Tibial nerve (tissue), 4 donors: Measurements from ENCODE around the gene PLLP. TPM values are rescaled to one million over a fixed set of nuclear protein-coding genes. Genes with fewer than 3 reads are reported as not detected.
"Not testable (repeated sequence)": the region's sequence is repeated elsewhere in the genome, so short reads cannot be mapped to it uniquely, and the experiment has no call there.

Experiments
- DNase-seq, 2 donors: peaks; one replicate each; pipeline ENCODE4 v3.0.0-alpha.2; 2019; ENCODE audit warnings: low spot score in 2 of 2
- H3K27ac ChIP-seq, 4 donors: fragments of 200-600 bp; sonication (generic) in 3 of 4; one replicate each; pipeline ENCODE4 v1.5.1; 2017 to 2019; ENCODE audit warnings: mild to moderate bottlenecking in 1 of 4
- H3K27me3 ChIP-seq, 2 donors: fragments of 200-600 bp; sonication (generic) in 1 of 2; one replicate each; pipeline versions ENCODE4 v1.5.1 to v1.6.0; 2017 to 2019
- H3K36me3 ChIP-seq, 3 donors: fragments of 200-600 bp; sonication (generic); one replicate each; pipeline ENCODE4 v1.5.1; 2018 to 2019
- H3K4me1 ChIP-seq, 4 donors: fragments of 200-600 bp; sonication (generic) in 3 of 4; one replicate each; pipeline ENCODE4 v1.5.1; 2017 to 2019
- H3K4me3 ChIP-seq, 4 donors: fragments of 200-600 bp; sonication (generic) in 3 of 4; one replicate each; pipeline ENCODE4 v1.5.1; 2017 to 2019; ENCODE audit warnings: mild to moderate bottlenecking in 1 of 4, moderate library complexity in 1 of 4
- H3K9me3 ChIP-seq, 4 donors: fragments of 200-600 bp; sonication (generic) in 3 of 4; one replicate each; pipeline ENCODE4 v1.5.1; 2017 to 2019
- CTCF ChIP-seq, 5 experiments: fragments of 200-600 bp in 3 of 5; fragments of 450-650 bp in 2 of 5; sonication (generic) in 3 of 5; IDR thresholded peaks; one replicate each; pipeline ENCODE4 v1.5.1; 2016 to 2019; ENCODE audit warnings: antibody characterized with exemption in 5 of 5, mild to moderate bottlenecking in 3 of 5, moderate library complexity in 2 of 5
- EP300 ChIP-seq, 2 donors: sonication (generic); formaldehyde crosslinking; IDR thresholded peaks; one replicate each; pipeline ENCODE4 v1.6.1; 2017; ENCODE audit warnings: antibody characterized with exemption in 2 of 2, mild to moderate bottlenecking in 1 of 2
- POLR2A ChIP-seq, 2 donors: fragments of 450-650 bp; IDR thresholded peaks; one replicate each; pipeline ENCODE4 v1.6.1; 2017; ENCODE audit warnings: antibody characterized with exemption in 2 of 2, mild to moderate bottlenecking in 2 of 2, moderate library complexity in 2 of 2
- WGBS, 2 donors: methylation state at CpG; one replicate each; pipeline ENCODE4 v1.1.5; 2018; 5-methylcytosine and 5-hydroxymethylcytosine counted together
- total RNA-seq, 4 donors: library from RNA; depleted of rRNA; stranded (reverse); fragments of >200 nt; gene quantifications; one replicate each; pipeline ENCODE4 v1.1.0, GENCODE V29; 2016

PLLP gene
- total RNA-seq, 4 donors from 2014 or later: 162 to 363 (median 321) TPM

DNA sequence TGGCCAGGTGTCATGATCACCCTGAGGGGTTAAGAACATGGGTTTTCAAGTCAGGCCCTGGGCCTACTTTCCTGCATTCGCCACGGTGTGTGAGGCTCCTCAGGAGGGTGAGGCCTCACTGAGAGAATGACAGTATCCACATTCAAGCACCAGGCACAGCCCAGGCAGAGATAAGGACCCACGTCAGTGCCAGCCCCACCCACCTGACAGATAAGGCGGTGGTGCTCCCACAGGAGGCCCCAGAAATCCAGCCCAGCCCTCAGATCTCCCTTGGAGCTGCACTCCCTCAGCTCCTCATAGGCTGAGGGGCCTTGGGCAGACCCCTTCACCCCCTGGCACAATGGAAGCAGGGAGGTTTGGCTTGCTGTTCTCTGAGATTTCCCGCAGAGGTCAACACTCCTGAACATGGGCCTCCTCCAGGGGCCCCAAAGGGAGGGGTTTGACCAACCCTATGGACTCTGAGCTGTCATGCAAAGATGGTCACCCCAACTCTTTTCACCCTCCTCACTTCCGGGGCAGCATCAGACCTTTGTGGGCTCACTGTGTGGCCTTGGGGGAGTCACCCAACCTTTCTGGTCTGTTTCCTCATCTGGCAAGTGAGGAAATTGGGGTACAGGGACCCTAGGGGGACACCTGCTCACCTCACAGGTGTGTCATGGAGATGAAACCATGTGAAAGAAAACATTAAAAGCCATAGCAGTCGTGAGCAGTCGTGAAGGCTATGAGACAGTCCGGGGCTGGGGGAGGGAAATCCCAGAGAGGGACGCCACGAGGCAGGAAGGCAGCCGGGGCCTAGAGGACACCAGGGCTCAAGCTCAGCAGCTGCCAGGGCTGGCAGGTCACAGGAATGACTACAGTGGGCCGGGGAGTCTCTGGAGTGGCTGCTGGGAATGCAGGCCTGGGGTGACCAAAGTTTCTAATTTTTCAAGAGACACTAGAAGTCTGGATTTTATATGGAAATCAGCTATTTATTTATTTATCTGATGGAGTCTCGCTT lies 15.4 kb downstream of the PLLP start:
- TF ChIP-seq POLR2A (IDR thresholded peaks at IDR 0.05) (no peak), CTCF (IDR thresholded peaks at IDR 0.05) (no peak), EP300 (IDR thresholded peaks at IDR 0.05) (no peak)
- H3K27me3 ChIP-seq: no peaks in the 10 kb centered on the region
- 46 to 55% methylated on average over 12 to 13 of the region's 14 CpGs for WGBS, 2 donors
- H3K36me3 ChIP-seq: no peaks in the 10 kb centered on the region
- no peak overlapping the region for H3K4me3 ChIP-seq
- peak overlapping the region; percentile 62 to 92 (median 84) for H3K27ac ChIP-seq
- no peak for DNase-seq
- H3K9me3 ChIP-seq: no peaks in the 10 kb centered on the region
- peaks cover 6 to 92% (median 34%) of the 10 kb centered on the region in 4 donors for H3K4me1 ChIP-seq

GRCh38 chr16:57267343-57267742 lies 17.1 kb downstream of the PLLP start:
- 33 to 37% methylated on average over 2 of the region's 2 CpGs for WGBS, 2 donors
- DNase-seq, H3K4me3 ChIP-seq, H3K9me3 ChIP-seq, H3K27me3 ChIP-seq, H3K36me3 ChIP-seq: not testable (repeated sequence)
- peak overlapping the region; percentile 53 to 92 (median 84) for H3K27ac ChIP-seq
- H3K4me1 ChIP-seq: peaks cover 6 to 92% (median 38%) of the 10 kb centered on the region in 4 donors

DNA sequence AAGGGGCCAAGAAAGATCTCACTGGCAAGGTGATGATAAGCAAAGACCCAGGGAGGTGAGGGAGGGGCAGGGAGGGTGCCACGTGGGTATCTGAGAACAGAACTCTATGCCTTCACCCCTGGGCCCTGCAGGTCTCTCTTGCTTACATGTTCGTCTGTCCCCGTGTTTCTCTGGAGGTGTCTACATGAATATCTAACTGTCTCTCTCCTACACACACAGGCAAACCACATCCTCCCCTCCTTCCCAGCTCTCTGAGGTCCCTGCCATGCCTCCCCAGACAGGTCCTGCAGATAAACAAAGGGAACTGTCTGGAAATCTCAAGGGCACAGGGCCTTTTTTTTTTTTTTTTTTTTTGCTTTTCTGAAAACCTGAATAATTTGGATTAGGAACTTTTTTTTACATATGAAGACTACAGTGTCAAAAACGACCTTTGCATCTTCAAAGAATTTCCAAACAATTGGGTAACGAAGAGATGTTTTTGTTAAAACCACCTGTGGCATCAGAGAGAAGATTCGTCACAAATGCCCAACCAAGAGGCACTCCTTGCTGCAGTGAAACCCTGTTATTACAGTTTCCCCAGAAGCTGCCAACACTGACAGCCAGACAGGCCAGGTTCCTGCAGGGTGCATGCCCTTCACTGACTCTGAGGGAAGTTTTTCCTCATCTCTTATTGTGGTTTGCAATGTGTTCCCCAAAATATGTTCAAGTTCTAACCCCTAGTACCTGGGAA lies 17.8 kb downstream of the PLLP start:
- no peak for TF ChIP-seq CTCF (IDR thresholded peaks at IDR 0.05)
- no peak for TF ChIP-seq EP300 (IDR thresholded peaks at IDR 0.05)
- TF ChIP-seq POLR2A (IDR thresholded peaks at IDR 0.05): no peak
- H3K27ac ChIP-seq: peak overlapping the region; percentile 53 to 92 (median 84)
- WGBS, 2 donors: 41% methylated on average over 6 of the region's 6 CpGs

GRCh38 chr16:57265850-57266530 lies 18.5 kb downstream of the PLLP start:
- Histone ChIP-seq H3K27ac (peak overlapping the region; percentile 53 to 92 (median 84)), H3K4me1 (peaks cover 6 to 90% (median 43%) of the 10 kb centered on the region in 4 donors), H3K27me3 (no peaks in the 10 kb centered on the region), H3K4me3 (peak overlapping the region in 3 of 4 donors; percentile 0 to 29 (median 19)), H3K9me3 (no peaks in the 10 kb centered on the region), H3K36me3 (no peaks in the 10 kb centered on the region)
- peak; percentile 24 to 37 for DNase-seq
- TF ChIP-seq CTCF (IDR thresholded peaks at IDR 0.05) (no peak), EP300 (IDR thresholded peaks at IDR 0.05) (peak in 1 of 2 donors; percentile 59), POLR2A (IDR thresholded peaks at IDR 0.05) (peak in 1 of 2 donors; percentile 12)
- 40 to 47% methylated on average over 16 of the region's 16 CpGs for WGBS, 2 donors

More for the DNA sequence above, 17.8 kb downstream of the PLLP start:
- no peak for DNase-seq
- Histone ChIP-seq H3K9me3 (no peaks in the 10 kb centered on the region), H3K36me3 (no peaks in the 10 kb centered on the region), H3K4me3 (peak overlapping the region in 3 of 4 donors; percentile 0 to 29 (median 19)), H3K27me3 (no peaks in the 10 kb centered on the region), H3K4me1 (peaks cover 6 to 90% (median 39%) of the 10 kb centered on the region in 4 donors)

DNA sequence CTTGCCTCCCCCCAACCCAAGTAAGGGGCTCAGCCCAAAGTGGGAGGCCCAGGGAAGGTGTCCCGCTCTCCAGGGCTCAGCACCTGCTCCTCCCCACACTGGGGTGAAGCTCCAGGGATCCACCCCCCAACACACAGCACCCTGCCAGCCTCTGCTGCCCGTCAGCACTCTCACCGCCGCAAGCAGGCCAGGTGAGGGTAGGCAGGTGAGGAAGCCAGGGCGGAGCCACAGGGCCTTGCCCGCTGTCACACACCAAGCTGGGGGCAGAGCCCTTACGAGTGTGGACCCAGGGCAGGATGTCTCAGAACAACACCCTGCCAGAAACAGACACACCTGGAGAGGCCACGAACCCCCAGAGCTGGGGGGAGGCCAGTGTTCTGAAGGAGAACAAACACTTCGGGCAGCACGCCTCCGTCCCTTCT lies 19.5 kb downstream of the PLLP start:
- WGBS, 2 donors: 77 to 86% methylated on average over 11 of the region's 11 CpGs
- no peak for DNase-seq
- H3K27me3 ChIP-seq: no peaks in the 10 kb centered on the region
- H3K9me3 ChIP-seq: no peaks in the 10 kb centered on the region
- H3K36me3 ChIP-seq: no peaks in the 10 kb centered on the region
- TF ChIP-seq EP300 (IDR thresholded peaks at IDR 0.05) (no peak), CTCF (IDR thresholded peaks at IDR 0.05) (no peak), POLR2A (IDR thresholded peaks at IDR 0.05) (no peak)
- H3K27ac ChIP-seq: peak overlapping the region; percentile 53 to 92 (median 84)
- peaks cover 6 to 93% (median 47%) of the 10 kb centered on the region in 4 donors for H3K4me1 ChIP-seq
- H3K4me3 ChIP-seq: no peak overlapping the region
